Duodenal mucosa (tissue), 2 donors: Measurements from ENCODE around the gene BTD.
"Not testable (repeated sequence)": the region's sequence is repeated elsewhere in the genome, so short reads cannot be mapped to it uniquely, and the experiment has no call there.

Experiments used
- H3K27ac ChIP-seq: one replicate; pipeline ENCODE4 v1.7.0; 2013; ENCODE audit warnings: low read depth, low read length
- H3K27me3 ChIP-seq, 2 donors: one replicate each; pipeline ENCODE4 v1.7.0; 2013; ENCODE audit warnings: low read length in 2 of 2, control low read depth in 1 of 2; ENCODE audit not compliant: insufficient read depth in 2 of 2, control insufficient read depth in 1 of 2
- H3K36me3 ChIP-seq, 2 donors: one replicate each; pipeline ENCODE4 v1.7.0; 2013; ENCODE audit warnings: low read length in 2 of 2, control low read depth in 1 of 2; ENCODE audit not compliant: insufficient read depth in 2 of 2, control insufficient read depth in 1 of 2
- H3K4me1 ChIP-seq, 2 donors: one replicate each; pipeline ENCODE4 v1.7.0; 2013; ENCODE audit warnings: low read length in 2 of 2, control low read depth in 1 of 2; ENCODE audit not compliant: insufficient read depth in 2 of 2, control insufficient read depth in 1 of 2
- H3K4me3 ChIP-seq, 2 donors: one replicate each; pipeline ENCODE4 v1.7.0; 2013; ENCODE audit warnings: low read length in 2 of 2, low read depth in 1 of 2
- H3K9ac ChIP-seq, 2 donors: one replicate each; pipeline ENCODE4 v1.7.0; 2013; ENCODE audit warnings: low read length in 2 of 2, low read depth in 1 of 2
- H3K9me3 ChIP-seq, 2 donors: one replicate each; pipeline ENCODE4 v1.7.0; 2013; ENCODE audit warnings: low read length in 2 of 2, control low read depth in 1 of 2; ENCODE audit not compliant: control insufficient read depth in 1 of 2

BTD gene

DNA sequence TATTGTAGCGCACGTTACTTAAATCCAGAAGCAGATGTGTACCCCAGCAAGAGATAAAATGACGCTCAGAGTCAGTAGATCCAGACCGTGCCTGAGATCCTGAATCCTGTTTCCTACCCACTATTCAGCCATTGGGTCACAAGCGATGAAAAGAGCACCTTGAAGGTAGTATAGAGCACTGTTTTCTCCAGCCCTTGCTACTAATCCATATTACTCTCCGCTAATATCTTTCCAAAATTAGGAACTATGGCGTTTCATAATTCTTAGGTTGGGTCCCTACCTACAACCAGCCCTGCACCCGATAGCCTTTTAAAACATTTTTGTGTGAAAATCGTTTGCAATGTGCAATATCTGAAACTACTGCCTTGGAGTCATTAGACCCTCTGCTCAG is 596 bp downstream of the BTD start:
- Histone ChIP-seq H3K9me3 (no peaks in the 10 kb centered on the region), H3K4me1 (peaks cover 20 to 35% of the 10 kb centered on the region in 2 donors), H3K27me3 (no peaks in the 10 kb centered on the region), H3K27ac (peak overlapping the region; percentile 74), H3K9ac (peak overlapping the region; percentile 84 to 85), H3K4me3 (peak overlapping the region; percentile 88 to 97), H3K36me3 (peaks cover 6 to 22% of the 10 kb centered on the region in 2 donors)

DNA sequence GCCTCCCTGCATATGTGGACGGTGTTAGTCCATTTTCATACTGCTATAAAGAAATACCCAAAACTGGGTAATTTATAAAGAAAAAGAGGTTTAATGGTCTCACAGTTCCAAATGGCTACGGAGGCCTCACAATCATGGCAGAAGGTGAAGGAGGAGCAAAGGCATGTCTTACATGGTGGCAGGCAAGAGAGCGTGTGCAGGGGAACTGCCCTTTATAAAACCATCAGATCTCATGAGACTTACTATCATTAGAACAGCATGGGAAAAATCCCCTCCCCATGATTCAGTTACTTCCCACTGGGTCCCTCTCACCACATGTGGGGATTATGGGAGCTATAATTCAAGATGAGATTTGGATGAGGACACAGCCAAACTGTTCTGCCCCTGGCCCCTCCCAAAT is 1.3 kb downstream of the BTD start:
- Histone ChIP-seq H3K36me3 (peaks cover 5 to 22% of the 10 kb centered on the region in 2 donors), H3K4me3 (peak overlapping the region; percentile 88 to 97), H3K4me1 (peaks cover 26 to 35% of the 10 kb centered on the region in 2 donors)
- not testable (repeated sequence) for H3K27ac ChIP-seq, H3K9me3 ChIP-seq, H3K9ac ChIP-seq, H3K27me3 ChIP-seq

- H3K9me3 ChIP-seq, H3K4me3 ChIP-seq, H3K36me3 ChIP-seq, H3K9ac ChIP-seq, H3K27ac ChIP-seq, H3K27me3 ChIP-seq: not testable (repeated sequence)
- peaks cover 30 to 35% of the 10 kb centered on the region in 2 donors for H3K4me1 ChIP-seq
Measured at GRCh38 chr3:15604584-15604983, 3.0 kb downstream of the BTD start.

DNA sequence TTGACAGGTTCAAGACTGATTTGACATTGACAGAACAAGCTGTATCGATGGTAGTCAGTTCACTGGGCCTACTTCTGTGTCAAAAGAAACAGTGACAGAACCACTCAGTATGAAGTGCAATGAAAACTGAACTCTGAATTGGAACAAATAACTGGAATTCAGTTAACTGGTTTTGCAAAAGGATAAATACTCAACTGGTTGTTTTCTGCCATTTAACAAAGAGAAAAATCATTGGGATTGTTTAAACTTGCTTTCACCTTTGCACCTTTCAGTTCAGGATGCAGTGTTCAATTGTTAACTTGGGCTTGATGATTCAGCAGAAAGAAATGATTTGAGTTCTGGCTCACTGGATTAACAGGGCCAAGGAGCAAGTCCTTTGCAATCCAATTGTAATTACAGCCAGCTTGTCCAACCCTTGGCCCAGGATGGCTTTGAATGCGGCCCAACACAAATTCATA is 4.9 kb downstream of the BTD start:
- peak overlapping the region; percentile 44 for H3K27ac ChIP-seq
- H3K27me3 ChIP-seq = no peaks in the 10 kb centered on the region
- no peaks in the 10 kb centered on the region for H3K9me3 ChIP-seq
- no peak overlapping the region for H3K4me3 ChIP-seq
- H3K9ac ChIP-seq = no peak overlapping the region
- H3K4me1 ChIP-seq = peaks cover 21 to 25% of the 10 kb centered on the region in 2 donors
- no peaks in the 10 kb centered on the region for H3K36me3 ChIP-seq

- Histone ChIP-seq H3K27ac (no peak overlapping the region), H3K36me3 (no peaks in the 10 kb centered on the region), H3K4me3 (no peak overlapping the region), H3K27me3 (no peaks in the 10 kb centered on the region), H3K9me3 (no peaks in the 10 kb centered on the region), H3K9ac (no peak overlapping the region), H3K4me1 (peaks cover 10 to 21% of the 10 kb centered on the region in 2 donors)
Measured at GRCh38 chr3:15610082-15610759, 8.7 kb downstream of the BTD start.

GRCh38 chr3:15611018-15611417 is 9.5 kb downstream of the BTD start:
- Histone ChIP-seq H3K4me1 (peaks cover 4 to 20% of the 10 kb centered on the region in 2 donors), H3K36me3 (no peaks in the 10 kb centered on the region), H3K9me3 (no peaks in the 10 kb centered on the region), H3K9ac (no peak overlapping the region), H3K27me3 (no peaks in the 10 kb centered on the region), H3K27ac (no peak overlapping the region), H3K4me3 (no peak overlapping the region)

DNA sequence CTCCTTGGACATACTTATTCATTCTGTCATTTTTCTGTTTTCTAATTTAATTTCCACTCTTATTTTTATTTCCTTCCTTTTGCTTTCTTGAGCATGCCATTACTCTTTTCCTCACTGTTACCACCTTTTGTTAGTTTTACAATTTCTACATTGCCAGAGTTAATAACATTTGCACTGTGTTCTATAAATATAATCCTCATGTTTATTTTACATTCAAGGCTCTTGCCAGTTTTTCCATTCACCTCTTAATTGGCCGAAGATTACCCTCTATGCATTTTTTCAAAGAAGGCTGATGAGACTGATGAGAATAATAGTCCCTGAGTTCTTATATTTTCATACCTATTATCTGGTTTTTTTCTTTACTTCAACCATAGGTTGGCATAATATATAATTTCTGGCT is 10.5 kb downstream of the BTD start:
- Histone ChIP-seq H3K4me1 (peaks cover 0 to 11% of the 10 kb centered on the region in 2 donors), H3K27me3 (no peaks in the 10 kb centered on the region), H3K36me3 (no peaks in the 10 kb centered on the region), H3K4me3 (no peak overlapping the region), H3K9me3 (no peaks in the 10 kb centered on the region), H3K9ac (no peak overlapping the region), H3K27ac (no peak overlapping the region)

DNA sequence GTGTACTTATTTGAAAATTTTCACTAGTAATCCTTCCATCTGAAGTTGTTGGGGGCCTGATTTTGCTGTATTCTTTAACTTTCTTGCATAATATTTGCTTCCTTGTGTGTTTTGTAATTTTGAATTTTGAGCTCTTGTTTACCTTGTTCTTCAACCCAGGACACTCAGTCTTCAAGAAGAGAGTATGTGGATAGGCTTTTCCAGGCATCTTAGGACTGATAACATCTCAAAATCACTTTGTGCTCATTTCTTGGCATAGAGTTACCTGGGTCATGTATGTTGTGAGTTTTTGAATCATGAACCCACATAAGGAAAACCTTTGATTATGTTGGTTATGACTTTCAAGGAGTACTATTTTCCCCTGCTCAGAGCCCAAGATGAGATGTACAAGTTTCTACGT is 13.4 kb downstream of the BTD start:
- H3K9me3 ChIP-seq = peaks cover 2 to 10% of the 10 kb centered on the region in 2 donors
- no peaks in the 10 kb centered on the region for H3K27me3 ChIP-seq
- no peaks in the 10 kb centered on the region for H3K36me3 ChIP-seq
- no peak overlapping the region for H3K27ac ChIP-seq
- no peak overlapping the region for H3K4me3 ChIP-seq
- no peak overlapping the region for H3K9ac ChIP-seq
- H3K4me1 ChIP-seq = no peaks in the 10 kb centered on the region

DNA sequence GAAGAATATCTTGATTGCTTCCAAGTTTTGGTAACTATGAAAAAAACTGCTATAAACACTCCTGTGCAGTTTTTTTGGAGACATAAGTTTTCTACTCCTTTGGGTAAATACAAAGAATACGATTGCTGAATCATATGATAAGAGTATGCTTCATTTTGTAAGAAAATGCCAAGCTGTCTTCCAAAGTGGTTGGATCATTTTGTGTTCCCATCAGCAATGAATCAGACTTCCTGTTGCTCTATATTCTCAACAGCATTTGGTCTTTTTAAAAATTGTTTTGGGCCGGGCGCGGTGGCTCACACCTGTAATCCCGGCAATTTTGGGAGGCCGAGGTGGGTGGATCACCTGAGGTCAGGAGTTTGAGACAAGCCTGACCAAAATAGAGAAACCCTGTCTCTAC is 14.5 kb downstream of the BTD start:
- H3K9ac ChIP-seq = no peak overlapping the region
- no peak overlapping the region for H3K4me3 ChIP-seq
- H3K36me3 ChIP-seq = peaks cover 0 to 3% of the 10 kb centered on the region in 2 donors
- no peaks in the 10 kb centered on the region for H3K4me1 ChIP-seq
- H3K27ac ChIP-seq = no peak overlapping the region
- H3K9me3 ChIP-seq = peaks cover 7 to 21% of the 10 kb centered on the region in 2 donors
- no peaks in the 10 kb centered on the region for H3K27me3 ChIP-seq

- H3K4me1 ChIP-seq, H3K27ac ChIP-seq, H3K36me3 ChIP-seq, H3K27me3 ChIP-seq, H3K4me3 ChIP-seq, H3K9ac ChIP-seq: not testable (repeated sequence)
- peaks cover 9 to 22% of the 10 kb centered on the region in 2 donors for H3K9me3 ChIP-seq
Measured at GRCh38 chr3:15619659-15620464, 18.3 kb downstream of the BTD start.
